Mononuclear cell (primary cell): ENCODE measurements around the gene SEMA3E. TPM values are rescaled to one million over a fixed set of nuclear protein-coding genes. Genes with fewer than 3 reads are reported as not detected.

Source experiments
- H3K27me3 ChIP-seq: 2 replicates; pipeline ENCODE4 v1.6.0; 2011; ENCODE audit warnings: low read length, control low read depth; ENCODE audit not compliant: insufficient read depth
- H3K4me1 ChIP-seq: 2 replicates; pipeline ENCODE4 v1.5.1; 2011; ENCODE audit warnings: mild to moderate bottlenecking, low read length, control low read depth; ENCODE audit not compliant: insufficient read depth
- H3K4me3 ChIP-seq: 2 replicates; pipeline ENCODE4 v1.5.1; 2011; ENCODE audit warnings: mild to moderate bottlenecking, low read length, moderate library complexity
- H3K9me3 ChIP-seq: 2 replicates; pipeline ENCODE4 v1.5.1; 2011; ENCODE audit warnings: low read depth, mild to moderate bottlenecking, control low read depth, low read length
- total RNA-seq: library from RNA; depleted of rRNA; stranded (reverse); fragments of >200 nt; gene quantifications from one replicate; pipeline ENCODE4 v1.2.3, GENCODE V29; 2012

Gene SEMA3E
- total RNA-seq, 1 donor, result not detected

DNA sequence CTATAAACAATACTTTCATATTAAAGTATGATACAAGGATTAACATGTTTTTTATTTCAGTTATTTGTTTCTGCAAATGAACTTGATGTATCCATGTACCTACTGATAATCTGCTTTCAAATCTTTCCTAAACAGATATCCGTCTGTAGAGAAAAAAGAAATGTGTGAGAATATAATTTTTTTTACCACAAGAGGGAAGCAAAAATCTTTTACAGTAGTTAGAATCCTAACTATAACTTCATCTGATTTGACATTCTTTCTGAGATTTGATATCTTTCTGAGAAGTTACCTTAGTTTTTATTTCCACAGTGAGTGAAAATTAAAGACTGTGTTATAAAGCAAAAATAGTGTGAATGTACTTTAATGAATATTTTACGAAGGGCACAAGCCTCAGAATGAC, 282.3 kb downstream of the SEMA3E start:
- no peaks in the 10 kb centered on the region for H3K4me1 ChIP-seq
- no peaks in the 10 kb centered on the region for H3K27me3 ChIP-seq
- no peaks in the 10 kb centered on the region for H3K9me3 ChIP-seq
- H3K4me3 ChIP-seq, result no peak overlapping the region

- H3K27me3 ChIP-seq, result no peaks in the 10 kb centered on the region
- H3K9me3 ChIP-seq, result no peaks in the 10 kb centered on the region
- H3K4me3 ChIP-seq, result no peak overlapping the region
- H3K4me1 ChIP-seq, result no peaks in the 10 kb centered on the region
Measured at GRCh38 chr7:83365746-83366145, 283.2 kb downstream of the SEMA3E start.

DNA sequence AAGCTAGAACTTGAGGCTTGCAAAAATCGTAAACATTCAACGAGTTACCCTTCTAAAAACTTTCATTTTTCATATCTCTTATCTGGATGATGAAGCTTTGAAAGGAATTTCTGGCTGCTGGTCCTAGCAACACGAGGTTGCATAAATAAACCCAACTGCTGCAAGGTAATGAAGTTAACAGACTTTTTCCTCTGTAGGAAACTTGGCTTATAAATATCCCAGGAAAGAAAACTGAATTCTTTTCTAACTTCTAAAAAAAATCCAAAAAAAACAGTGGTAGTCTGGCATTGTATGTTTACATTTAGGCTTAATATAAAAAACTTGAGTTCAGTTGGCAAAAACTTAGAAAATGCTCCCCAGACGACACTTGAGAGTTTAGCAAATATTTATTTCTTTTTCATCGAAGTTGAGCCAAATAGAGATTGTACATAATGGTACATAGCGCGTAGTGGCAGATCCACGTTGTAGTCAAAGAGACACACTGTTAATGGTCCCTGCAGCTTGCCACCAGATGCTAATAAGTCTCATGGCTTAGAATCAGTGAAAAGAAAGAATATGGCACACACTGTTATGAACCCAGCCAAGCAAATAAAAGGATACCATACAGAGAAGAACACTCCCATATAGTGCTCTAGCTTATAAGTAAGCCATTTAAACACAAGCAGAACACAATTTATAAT, 285.9 kb downstream of the SEMA3E start:
- no peaks in the 10 kb centered on the region for H3K4me1 ChIP-seq
- H3K4me3 ChIP-seq, result no peak overlapping the region
- H3K27me3 ChIP-seq, result no peaks in the 10 kb centered on the region
- no peaks in the 10 kb centered on the region for H3K9me3 ChIP-seq

GRCh38 chr7:83359108-83359507, 289.8 kb downstream of the SEMA3E start:
- no peaks in the 10 kb centered on the region for H3K27me3 ChIP-seq
- no peaks in the 10 kb centered on the region for H3K9me3 ChIP-seq
- H3K4me3 ChIP-seq, result no peak overlapping the region
- H3K4me1 ChIP-seq, result no peaks in the 10 kb centered on the region

GRCh38 chr7:83355143-83355542, 293.8 kb downstream of the SEMA3E start:
- no peaks in the 10 kb centered on the region for H3K9me3 ChIP-seq
- no peak overlapping the region for H3K4me3 ChIP-seq
- H3K27me3 ChIP-seq, result no peaks in the 10 kb centered on the region
- H3K4me1 ChIP-seq, result no peaks in the 10 kb centered on the region

GRCh38 chr7:83347945-83348444, 300.9 kb downstream of the SEMA3E start:
- no peaks in the 10 kb centered on the region for H3K4me1 ChIP-seq
- H3K4me3 ChIP-seq, result no peak overlapping the region
- H3K9me3 ChIP-seq, result no peaks in the 10 kb centered on the region
- H3K27me3 ChIP-seq, result no peaks in the 10 kb centered on the region

DNA sequence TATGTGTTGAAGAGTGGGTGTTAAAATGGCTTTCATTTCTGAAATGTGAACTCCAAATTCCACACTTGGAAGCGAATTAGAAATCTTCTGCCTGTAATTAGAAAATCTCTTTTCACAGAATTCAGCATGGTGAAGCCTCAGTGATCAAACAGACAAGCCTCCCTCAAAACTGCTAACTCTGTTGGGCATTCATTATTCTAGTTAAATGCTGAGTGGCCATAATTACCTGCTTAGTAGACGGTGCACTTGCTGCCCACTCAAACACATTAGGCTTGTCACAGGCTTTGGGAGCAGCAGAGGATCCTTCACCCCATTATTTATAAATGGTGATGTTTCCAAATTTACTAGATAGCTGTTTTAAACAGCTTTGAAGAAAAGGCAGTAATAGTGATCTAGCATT, 309.0 kb downstream of the SEMA3E start:
- H3K4me3 ChIP-seq, result no peak overlapping the region
- no peaks in the 10 kb centered on the region for H3K27me3 ChIP-seq
- no peaks in the 10 kb centered on the region for H3K9me3 ChIP-seq
- H3K4me1 ChIP-seq, result no peaks in the 10 kb centered on the region

DNA sequence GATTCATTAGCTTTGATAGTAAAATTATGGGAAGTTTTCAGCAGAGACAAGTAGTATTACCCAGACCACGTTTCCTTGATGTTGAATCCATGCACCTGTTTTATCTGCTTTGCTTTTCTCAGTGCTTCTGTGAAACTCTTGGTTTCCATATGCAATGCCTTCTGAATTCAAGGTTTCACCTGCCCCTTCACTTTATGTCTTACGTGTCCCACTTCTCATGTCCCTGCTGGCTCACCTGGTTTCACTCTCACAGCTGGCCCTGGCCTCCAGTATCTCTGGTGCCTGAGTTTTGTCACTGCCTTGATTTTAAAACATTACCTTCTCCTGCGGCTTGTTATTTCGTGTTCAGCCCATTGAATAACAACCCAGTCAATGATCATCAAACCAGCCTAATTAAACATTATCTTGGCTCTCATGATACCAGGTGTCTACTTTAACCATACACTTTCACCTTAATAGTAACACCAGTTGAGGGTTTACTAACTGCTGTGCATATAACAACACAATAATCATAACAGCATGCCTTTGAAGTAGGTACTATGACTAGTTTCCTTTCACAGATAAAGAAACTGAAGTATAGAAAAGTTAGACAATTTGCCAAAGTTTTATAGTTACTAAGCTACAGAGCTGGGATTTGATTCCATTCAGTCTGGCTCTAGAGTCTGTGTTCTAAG, 310.5 kb downstream of the SEMA3E start:
- Histone ChIP-seq H3K9me3 (no peaks in the 10 kb centered on the region), H3K4me1 (no peaks in the 10 kb centered on the region), H3K4me3 (no peak overlapping the region), H3K27me3 (no peaks in the 10 kb centered on the region)

- H3K27me3 ChIP-seq, result no peaks in the 10 kb centered on the region
Measured at GRCh38 chr7:83337050-83337449, 311.9 kb downstream of the SEMA3E start.

DNA sequence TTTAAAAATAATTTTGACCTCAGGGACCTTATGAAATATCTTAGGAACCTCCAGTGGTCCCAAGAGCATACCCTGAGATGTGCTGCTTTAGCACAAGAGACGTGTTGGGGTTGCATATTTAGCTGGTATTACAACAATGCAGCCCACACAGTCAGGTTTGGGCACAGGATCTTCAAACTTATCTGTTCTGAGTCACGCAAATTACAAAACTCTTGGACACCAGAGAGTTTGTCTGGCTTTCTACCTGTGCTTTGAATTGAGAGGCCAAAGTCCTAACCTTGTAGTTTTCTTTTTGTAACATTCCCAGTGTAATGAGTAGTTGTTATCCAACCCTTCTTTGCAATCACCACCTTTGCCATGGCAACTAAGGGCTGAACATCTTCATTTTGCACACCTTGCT, 322.7 kb downstream of the SEMA3E start:
- Histone ChIP-seq H3K9me3 (no peaks in the 10 kb centered on the region), H3K4me3 (no peak overlapping the region), H3K27me3 (no peaks in the 10 kb centered on the region), H3K4me1 (no peaks in the 10 kb centered on the region)

More at GRCh38 chr7:83337050-83337449, 311.9 kb downstream of the SEMA3E start:
- Histone ChIP-seq H3K4me1 (no peaks in the 10 kb centered on the region), H3K4me3 (no peak overlapping the region), H3K9me3 (no peaks in the 10 kb centered on the region)

GRCh38 chr7:83325083-83325482, 323.9 kb downstream of the SEMA3E start:
- no peaks in the 10 kb centered on the region for H3K27me3 ChIP-seq
- H3K4me1 ChIP-seq, result no peaks in the 10 kb centered on the region
- no peak overlapping the region for H3K4me3 ChIP-seq
- H3K9me3 ChIP-seq, result no peaks in the 10 kb centered on the region

DNA sequence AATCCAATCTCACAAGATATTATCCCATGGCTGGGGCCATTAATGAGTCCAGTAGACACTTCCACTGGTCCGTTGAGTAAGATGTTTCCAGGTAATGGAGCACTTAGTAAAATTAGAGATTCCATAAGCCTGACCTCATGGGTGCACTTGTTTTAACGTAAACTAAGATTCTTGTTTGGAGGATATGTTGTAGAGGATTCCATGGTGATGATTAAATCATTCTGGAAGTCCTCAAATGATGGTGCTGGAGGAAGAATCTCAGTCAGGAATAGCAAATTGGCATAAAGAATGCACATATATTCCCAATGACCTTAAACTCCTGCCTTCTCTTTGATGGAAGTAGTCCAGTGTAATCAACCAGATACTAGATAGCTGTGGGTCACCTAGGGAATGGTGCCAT, 324.3 kb downstream of the SEMA3E start:
- no peaks in the 10 kb centered on the region for H3K4me1 ChIP-seq
- H3K4me3 ChIP-seq, result no peak overlapping the region
- no peaks in the 10 kb centered on the region for H3K9me3 ChIP-seq
- no peaks in the 10 kb centered on the region for H3K27me3 ChIP-seq

DNA sequence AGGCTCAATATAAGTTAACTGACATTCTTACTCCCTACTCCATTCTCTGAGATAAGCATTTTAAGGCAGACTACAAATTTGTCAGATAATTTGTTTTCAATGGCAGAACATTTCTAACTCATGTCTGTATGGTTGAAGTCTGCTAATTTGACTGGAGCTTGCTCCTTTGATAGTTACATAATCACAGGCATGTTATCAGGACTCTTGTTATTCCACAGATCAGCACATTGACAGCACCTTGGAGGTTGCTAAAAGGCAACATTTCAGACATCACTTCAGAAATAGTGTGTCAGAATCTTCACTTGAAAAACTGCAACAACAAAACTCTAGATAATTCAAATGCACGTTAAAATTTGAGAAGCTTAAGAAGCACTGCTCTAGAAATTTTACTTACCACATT, 327.9 kb downstream of the SEMA3E start:
- Histone ChIP-seq H3K4me1 (no peaks in the 10 kb centered on the region), H3K4me3 (no peak overlapping the region), H3K9me3 (no peaks in the 10 kb centered on the region), H3K27me3 (no peaks in the 10 kb centered on the region)

DNA sequence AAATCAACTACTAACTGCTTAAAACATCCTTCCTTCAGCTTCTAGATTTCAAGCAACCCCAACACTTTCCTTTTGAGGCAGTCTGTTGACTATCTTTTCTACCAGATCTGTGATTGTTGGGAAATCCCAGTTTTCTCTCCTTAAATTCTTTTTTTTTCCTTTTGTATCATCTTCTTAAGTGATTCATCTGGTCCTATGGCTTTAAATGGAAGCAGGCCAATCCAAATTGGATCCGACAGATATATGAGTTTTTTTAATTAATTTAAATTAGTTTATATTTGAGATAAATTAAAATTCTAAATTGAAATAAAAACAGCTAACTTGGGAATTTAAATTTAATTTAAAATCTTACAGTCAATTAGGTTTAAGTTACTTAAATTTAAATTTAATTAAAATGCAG, 335.0 kb downstream of the SEMA3E start:
- Histone ChIP-seq H3K9me3 (no peaks in the 10 kb centered on the region), H3K4me1 (no peaks in the 10 kb centered on the region), H3K27me3 (no peaks in the 10 kb centered on the region), H3K4me3 (no peak overlapping the region)
